ENCODE data around the gene STXBP6.
"Not testable (repeated sequence)": the region's sequence is repeated elsewhere in the genome, so short reads cannot be mapped to it uniquely, and the experiment has no call there.

The STXBP6 gene

GRCh38 chr14:24850072-24850471 is 199.9 kb downstream of the STXBP6 start:
- DNase-seq = no peak

- no peak for DNase-seq
Observed at GRCh38 chr14:24849471-24849870, 200.5 kb downstream of the STXBP6 start.

- no peak for DNase-seq
Observed at GRCh38 chr14:24848102-24848790, 201.7 kb downstream of the STXBP6 start.

GRCh38 chr14:24847568-24848095 is 202.3 kb downstream of the STXBP6 start:
- no peak for DNase-seq

- DNase-seq = no peak
Observed at GRCh38 chr14:24846261-24846660, 203.7 kb downstream of the STXBP6 start.

GRCh38 chr14:24845851-24846250 is 204.1 kb downstream of the STXBP6 start:
- DNase-seq = no peak

GRCh38 chr14:24844011-24844410 is 205.9 kb downstream of the STXBP6 start:
- DNase-seq = no peak

GRCh38 chr14:24843494-24843893 is 206.5 kb downstream of the STXBP6 start:
- DNase-seq = no peak

GRCh38 chr14:24840204-24840893 is 209.6 kb downstream of the STXBP6 start:
- DNase-seq = no peak

GRCh38 chr14:24839617-24840203 is 210.2 kb downstream of the STXBP6 start:
- no peak for DNase-seq

- DNase-seq = no peak
Observed at GRCh38 chr14:24838945-24839616, 210.9 kb downstream of the STXBP6 start.

GRCh38 chr14:24837280-24838046 is 212.5 kb downstream of the STXBP6 start:
- no peak for DNase-seq

GRCh38 chr14:24836324-24836723 is 213.6 kb downstream of the STXBP6 start:
- DNase-seq = not testable (repeated sequence)

- DNase-seq = no peak
Observed at GRCh38 chr14:24834956-24835355, 215.0 kb downstream of the STXBP6 start.

- no peak for DNase-seq
Observed at GRCh38 chr14:24833385-24833784, 216.6 kb downstream of the STXBP6 start.

- DNase-seq = no peak
Observed at GRCh38 chr14:24831677-24832076, 218.3 kb downstream of the STXBP6 start.

GRCh38 chr14:24829862-24830261 is 220.1 kb downstream of the STXBP6 start:
- DNase-seq = no peak

GRCh38 chr14:24828486-24828885 is 221.5 kb downstream of the STXBP6 start:
- no peak for DNase-seq

- no peak for DNase-seq
Observed at GRCh38 chr14:24826390-24826789, 223.6 kb downstream of the STXBP6 start.

- DNase-seq = no peak
Observed at GRCh38 chr14:24820616-24821015, 229.3 kb downstream of the STXBP6 start.

- DNase-seq = no peak
Observed at GRCh38 chr14:24818823-24819341, 231.1 kb downstream of the STXBP6 start.

All from right forelimb (tissue), 1 donor.